Upper lobe of right lung (tissue), 1 donor: ENCODE data around the gene PLPP4. TPM values are rescaled to one million over a fixed set of nuclear protein-coding genes. Genes with fewer than 3 reads are reported as not detected.
A peak's percentile ranks its signal among the peaks of the same experiment; 100 is the strongest.

Experiments
- ATAC-seq: fragments of 200-7000 bp; cut with Tn5 transposase; one replicate; pipeline ENCODE4 v1.9.1; 2020; ENCODE audit warnings: mild to moderate bottlenecking, moderate library complexity
- DNase-seq: peaks from one replicate; pipeline ENCODE4 v3.0.0-alpha.2; 2020
- H3K27ac ChIP-seq: fragments of 200-600 bp; one replicate; pipeline ENCODE4 v1.8.0; 2022
- H3K27me3 ChIP-seq: fragments of 200-600 bp; one replicate; pipeline ENCODE4 v1.8.0; 2022; ENCODE audit warnings: mild to moderate bottlenecking
- H3K36me3 ChIP-seq: fragments of 200-600 bp; one replicate; pipeline ENCODE4 v1.8.0; 2022
- H3K4me1 ChIP-seq: fragments of 200-600 bp; one replicate; pipeline ENCODE4 v1.8.0; 2022
- H3K4me3 ChIP-seq: fragments of 200-600 bp; one replicate; pipeline ENCODE4 v1.8.0; 2022; ENCODE audit warnings: mild to moderate bottlenecking
- H3K9me3 ChIP-seq: fragments of 200-600 bp; one replicate; pipeline ENCODE4 v1.8.0; 2022
- intact Hi-C: fragments of 100-400 bp; cut with DNase I; formaldehyde crosslinking; loops from one replicate; pipeline ENCODE4 v1.11.0; 2022
- long read RNA-seq: library from polyadenylated mRNA; unstranded; transcript quantifications from one replicate; pipeline ENCODE4 v2.0.0, GENCODE V29; 2021
- total RNA-seq: library from RNA; stranded (reverse); fragmentation: NEBNext Ultra II Directional; extraction: Animal tissue kit (Norgen Biotek cat#: 25700); gene quantifications from one replicate; pipeline ENCODE4 v1.2.1, GENCODE V29; 2021
- TF ChIP-seq, protein P1 (sequence below): fragments of 200-600 bp; IDR thresholded peaks from one replicate; pipeline ENCODE4 v1.8.0; 2022; ENCODE audit warnings: antibody characterized with exemption
- donor health status: DM: no; HTN: yes; CAD: no; lungs with severe emphysema.

Gene PLPP4
- total RNA-seq: 0.38 TPM
- long read RNA-seq, partial matches to known transcripts: 0 of 1 reads
- long read RNA-seq, other reads (novel, unspliced or antisense): 1 of 1 reads

DNA sequence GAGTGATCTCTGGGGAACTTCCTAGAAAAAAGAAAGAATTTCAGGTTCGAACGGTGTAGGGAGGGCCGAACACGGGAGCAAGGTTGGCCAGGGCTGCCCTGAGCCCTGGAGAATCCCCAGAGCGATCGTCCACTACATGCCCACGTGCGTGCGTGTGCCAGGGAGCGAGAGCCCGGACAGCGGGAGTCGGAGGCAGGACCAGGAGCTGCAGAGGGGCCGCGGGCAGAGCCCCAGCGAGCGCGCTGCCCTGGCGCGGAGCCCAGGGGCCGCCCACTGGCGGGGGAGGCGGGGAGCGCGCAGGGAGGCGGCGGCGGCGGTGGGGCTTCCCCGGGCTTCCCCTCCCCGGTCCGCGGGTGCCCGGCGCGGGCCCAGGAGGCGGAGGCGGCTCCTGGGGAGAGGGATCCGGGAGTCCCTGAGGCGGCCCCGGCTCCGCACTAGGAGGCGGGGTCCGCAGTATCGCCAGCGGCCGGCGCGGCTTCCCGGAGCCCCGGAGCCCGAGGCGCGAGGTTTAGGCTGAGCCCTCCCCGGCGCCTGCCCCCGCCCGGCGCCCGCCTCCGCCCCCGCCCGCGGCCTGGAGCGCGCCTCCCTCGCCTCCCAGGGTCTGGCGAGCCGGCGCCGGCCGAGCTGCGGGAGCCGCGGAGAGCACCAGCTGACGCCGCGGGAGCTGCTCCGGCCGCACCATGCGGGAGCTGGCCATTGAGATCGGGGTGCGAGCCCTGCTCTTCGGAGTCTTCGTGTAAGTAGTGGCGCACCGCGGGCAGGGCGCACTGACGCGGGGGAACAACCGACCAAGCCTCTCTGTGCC is at the start of gene PLPP4:
TSS of gene PLPP4 (plus strand) at position 602 of the 805 bp plus-strand sequence. CDS start at position 681, 79 bp downstream.
- Histone ChIP-seq H3K4me1 (peaks cover 7% of the 10 kb centered on the region), H3K36me3 (no peaks in the 10 kb centered on the region), H3K27me3 (peaks cover 51% of the 10 kb centered on the region), H3K27ac (no peak within 1 kb of the TSS), H3K4me3 (peak within 1 kb of the TSS; percentile 28), H3K9me3 (no peaks in the 10 kb centered on the region)
- intact Hi-C loops: no loop called here
- TF ChIP-seq, protein P1, sequence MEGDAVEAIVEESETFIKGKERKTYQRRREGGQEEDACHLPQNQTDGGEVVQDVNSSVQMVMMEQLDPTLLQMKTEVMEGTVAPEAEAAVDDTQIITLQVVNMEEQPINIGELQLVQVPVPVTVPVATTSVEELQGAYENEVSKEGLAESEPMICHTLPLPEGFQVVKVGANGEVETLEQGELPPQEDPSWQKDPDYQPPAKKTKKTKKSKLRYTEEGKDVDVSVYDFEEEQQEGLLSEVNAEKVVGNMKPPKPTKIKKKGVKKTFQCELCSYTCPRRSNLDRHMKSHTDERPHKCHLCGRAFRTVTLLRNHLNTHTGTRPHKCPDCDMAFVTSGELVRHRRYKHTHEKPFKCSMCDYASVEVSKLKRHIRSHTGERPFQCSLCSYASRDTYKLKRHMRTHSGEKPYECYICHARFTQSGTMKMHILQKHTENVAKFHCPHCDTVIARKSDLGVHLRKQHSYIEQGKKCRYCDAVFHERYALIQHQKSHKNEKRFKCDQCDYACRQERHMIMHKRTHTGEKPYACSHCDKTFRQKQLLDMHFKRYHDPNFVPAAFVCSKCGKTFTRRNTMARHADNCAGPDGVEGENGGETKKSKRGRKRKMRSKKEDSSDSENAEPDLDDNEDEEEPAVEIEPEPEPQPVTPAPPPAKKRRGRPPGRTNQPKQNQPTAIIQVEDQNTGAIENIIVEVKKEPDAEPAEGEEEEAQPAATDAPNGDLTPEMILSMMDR: no peak
- DNase-seq (peak; percentile 68), ATAC-seq (peak; percentile 64)

DNA sequence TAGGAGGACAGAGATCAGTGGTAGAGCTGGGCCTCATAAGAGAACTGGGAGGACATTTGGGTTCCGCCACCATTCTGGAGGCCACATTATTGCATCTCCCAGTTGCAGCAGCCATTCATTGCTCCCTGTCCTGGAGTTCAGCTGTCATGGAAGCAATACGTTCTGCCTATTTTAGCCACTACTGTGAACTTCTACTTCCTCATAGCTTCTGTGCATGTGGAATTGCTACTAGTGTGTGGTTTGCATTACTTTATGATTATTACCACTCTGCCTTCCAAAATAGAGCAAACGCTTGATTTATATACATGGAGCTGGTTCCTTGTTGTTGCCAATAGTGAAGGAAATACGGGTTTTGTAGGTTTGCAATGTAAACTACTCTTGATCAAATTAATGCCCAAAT is 47.2 kb upstream of the PLPP4 start:
- Histone ChIP-seq H3K27ac (no peak overlapping the region), H3K4me3 (no peak overlapping the region), H3K36me3 (no peaks in the 10 kb centered on the region), H3K9me3 (no peaks in the 10 kb centered on the region), H3K27me3 (no peaks in the 10 kb centered on the region), H3K4me1 (no peaks in the 10 kb centered on the region)
- TF ChIP-seq, protein P1: no peak
- intact Hi-C loops: no loop called here
- no peak for DNase-seq
- no peak for ATAC-seq

DNA sequence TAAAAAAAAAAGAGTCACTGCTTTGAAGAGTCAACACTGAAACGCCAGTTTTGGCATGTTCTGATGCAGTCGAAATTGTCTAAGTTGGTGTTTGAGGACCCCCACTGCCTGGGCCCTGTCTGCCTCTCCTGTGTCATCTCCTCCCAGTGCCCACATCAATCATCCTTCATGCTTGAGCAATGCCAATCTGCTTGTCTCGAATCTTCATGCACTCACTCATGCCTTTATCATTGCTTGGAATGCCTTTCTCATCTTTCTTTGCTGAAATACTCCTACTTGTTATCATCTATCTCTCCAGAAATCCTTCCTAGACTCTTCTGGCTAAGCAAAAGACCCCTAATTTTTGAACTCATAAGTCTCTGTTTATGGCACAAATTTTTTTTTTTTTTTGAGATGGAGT is 42.1 kb upstream of the PLPP4 start:
- Histone ChIP-seq H3K4me3 (no peak overlapping the region), H3K9me3 (no peaks in the 10 kb centered on the region), H3K27me3 (no peaks in the 10 kb centered on the region), H3K27ac (no peak overlapping the region), H3K36me3 (no peaks in the 10 kb centered on the region), H3K4me1 (no peaks in the 10 kb centered on the region)
- TF ChIP-seq, protein P1: no peak
- ATAC-seq (no peak), DNase-seq (no peak)
- intact Hi-C loops: no loop called here

DNA sequence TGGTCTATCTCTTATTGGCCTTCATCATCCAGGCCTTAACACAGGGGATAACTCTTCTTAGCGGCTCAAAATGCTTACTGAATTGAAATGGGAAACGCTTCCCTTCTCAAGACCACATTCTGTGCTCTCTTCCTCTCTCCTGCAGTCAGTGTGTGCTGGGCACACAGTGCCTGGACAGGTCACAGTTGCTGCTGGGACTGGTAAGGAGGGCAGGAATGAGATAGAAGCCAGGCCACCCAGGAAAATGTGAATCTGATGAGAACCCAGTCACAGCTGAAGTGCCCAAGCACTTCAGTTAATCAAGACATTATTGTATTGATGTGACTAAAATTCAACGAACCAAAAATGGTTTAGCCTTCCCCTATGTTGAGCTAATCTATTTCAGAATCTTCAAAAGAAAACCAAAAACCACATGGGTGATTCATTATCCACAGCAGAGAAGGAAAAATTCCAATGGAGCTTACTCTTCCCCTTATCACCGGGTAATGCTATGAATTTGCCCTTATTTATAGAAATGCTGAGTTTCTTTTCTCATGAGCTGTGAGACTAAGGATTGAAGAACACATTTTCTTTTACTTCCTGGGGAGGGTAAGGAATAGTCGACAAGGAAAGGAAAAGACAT is 41.2 kb upstream of the PLPP4 start:
- TF ChIP-seq, protein P1: no peak
- Histone ChIP-seq H3K36me3 (no peaks in the 10 kb centered on the region), H3K4me3 (no peak overlapping the region), H3K4me1 (no peaks in the 10 kb centered on the region), H3K27ac (no peak overlapping the region), H3K27me3 (no peaks in the 10 kb centered on the region), H3K9me3 (no peaks in the 10 kb centered on the region)
- ATAC-seq: no peak
- no peak for DNase-seq
- intact Hi-C loops: no loop called here

DNA sequence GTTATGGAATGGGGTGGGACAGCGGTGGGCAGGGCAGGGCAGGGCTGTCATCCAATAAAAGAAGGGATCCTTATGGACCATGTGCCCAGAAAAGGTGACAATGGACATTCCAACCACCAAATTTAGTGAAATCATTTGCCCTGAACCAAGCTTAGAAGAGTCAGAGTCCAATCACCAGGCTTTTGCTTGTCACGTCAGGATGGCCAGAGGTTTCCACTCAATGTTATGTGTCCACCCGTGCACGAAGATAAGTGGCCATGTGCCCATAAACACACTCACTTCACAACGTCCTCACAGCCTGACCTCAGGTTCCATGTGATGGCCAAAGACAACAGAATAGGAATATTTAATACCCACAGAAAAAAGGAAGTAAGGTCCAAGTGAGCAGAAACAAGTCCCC is 36.6 kb upstream of the PLPP4 start:
- Histone ChIP-seq H3K27me3 (no peaks in the 10 kb centered on the region), H3K9me3 (no peaks in the 10 kb centered on the region), H3K27ac (no peak overlapping the region), H3K4me3 (no peak overlapping the region), H3K36me3 (no peaks in the 10 kb centered on the region), H3K4me1 (no peaks in the 10 kb centered on the region)
- TF ChIP-seq, protein P1: no peak
- DNase-seq: no peak
- intact Hi-C loops: no loop called here
- ATAC-seq: no peak
